Activated B cell treated with CpG ODN at 0.5 μM for 24 hours (primary cell): ENCODE data around the gene OTUB2. TPM values are rescaled to one million over a fixed set of nuclear protein-coding genes. Genes with fewer than 3 reads are reported as not detected.

Experiments
- ATAC-seq: fragments of 200-7000 bp; cut with Tn5 transposase; one replicate; pipeline ENCODE4 v1.10.0; 2021; ENCODE audit warnings: low read depth, mild to moderate bottlenecking, moderate library complexity
- CTCF ChIA-PET: fragments of 350-600 bp; sonication (Branson Sonifier 250); formaldehyde crosslinking; loops from one replicate; lab custom pipeline; 2021; ENCODE audit warnings: antibody characterized with exemption; lab: Charles Lee
- POLR2A ChIA-PET: fragments of 350-600 bp; sonication (Branson Sonifier 250); formaldehyde crosslinking; loops from one replicate; lab custom pipeline; 2021; ENCODE audit warnings: antibody characterized with exemption; lab: Charles Lee
- DNase-seq: peaks from one replicate; pipeline ENCODE4 v3.0.0; 2022
- H3K27ac Mint-ChIP-seq: one replicate; pipeline ENCODE4 v1.8.0; 2020; ENCODE audit warnings: mixed read lengths
- H3K27me3 Mint-ChIP-seq: one replicate; pipeline ENCODE4 v1.8.0; 2021; ENCODE audit warnings: mixed read lengths
- H3K36me3 Mint-ChIP-seq: one replicate; pipeline ENCODE4 v1.8.0; 2021; ENCODE audit warnings: low read depth, mixed read lengths
- H3K4me1 Mint-ChIP-seq: one replicate; pipeline ENCODE4 v1.8.0; 2021; ENCODE audit warnings: mixed read lengths
- H3K4me3 Mint-ChIP-seq: one replicate; pipeline ENCODE4 v1.8.0; 2020; ENCODE audit warnings: mild to moderate bottlenecking, mixed read lengths
- H3K9me3 Mint-ChIP-seq: one replicate; pipeline ENCODE4 v1.8.0; 2020; ENCODE audit warnings: mixed read lengths
- intact Hi-C: fragments of 100-400 bp; cut with micrococcal nuclease; formaldehyde crosslinking; loops from one replicate; pipeline ENCODE4 v1.15.1; 2024
- total RNA-seq: library from RNA; stranded (reverse); gene quantifications from 2 replicates; pipeline ENCODE4 v1.2.3, GENCODE V29; 2022
- TF ChIP-seq, protein P1 (sequence below): fragments of 200-600 bp; IDR thresholded peaks from one replicate; pipeline ENCODE4 v1.8.0; 2022; ENCODE audit warnings: antibody characterized with exemption, mild to moderate bottlenecking

OTUB2 gene
- total RNA-seq, 1 donor from 2014 or later, result not detected

DNA sequence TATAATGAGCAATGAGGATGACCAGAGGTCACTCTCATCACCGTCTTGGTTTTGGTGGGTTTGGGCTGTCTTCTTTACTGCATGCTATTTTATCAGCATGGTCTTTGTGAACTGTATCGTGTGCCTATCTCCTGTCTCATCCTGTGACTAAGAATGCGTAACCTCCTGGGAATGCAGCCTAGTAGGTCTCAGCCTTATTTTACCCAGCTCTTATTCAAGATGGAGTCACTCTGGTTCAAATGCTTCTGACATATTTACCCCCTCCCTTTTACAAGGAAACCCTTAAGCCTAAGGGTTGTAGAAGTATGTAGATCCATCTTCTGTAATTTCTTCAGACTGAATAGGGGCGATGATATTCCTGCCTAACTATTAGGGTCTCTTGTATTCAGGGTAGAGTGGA lies 63.3 kb downstream of the OTUB2 start:
- Mint-ChIP-seq H3K9me3 (peaks cover 2% of the 10 kb centered on the region), H3K4me3 (no peak overlapping the region), H3K27me3 (no peaks in the 10 kb centered on the region), H3K4me1 (no peaks in the 10 kb centered on the region), H3K27ac (no peak overlapping the region), H3K36me3 (no peaks in the 10 kb centered on the region)
- CTCF ChIA-PET, result interaction anchor here (1.9 kb wide), 1 partner anchor 53 kb away, joined by 4 read pairs; no protein-coding TSS in a partner anchor
- intact Hi-C loops, result no loop called here
- no peak for DNase-seq
- POLR2A ChIA-PET, result no interaction called here
- TF ChIP-seq, protein P1, sequence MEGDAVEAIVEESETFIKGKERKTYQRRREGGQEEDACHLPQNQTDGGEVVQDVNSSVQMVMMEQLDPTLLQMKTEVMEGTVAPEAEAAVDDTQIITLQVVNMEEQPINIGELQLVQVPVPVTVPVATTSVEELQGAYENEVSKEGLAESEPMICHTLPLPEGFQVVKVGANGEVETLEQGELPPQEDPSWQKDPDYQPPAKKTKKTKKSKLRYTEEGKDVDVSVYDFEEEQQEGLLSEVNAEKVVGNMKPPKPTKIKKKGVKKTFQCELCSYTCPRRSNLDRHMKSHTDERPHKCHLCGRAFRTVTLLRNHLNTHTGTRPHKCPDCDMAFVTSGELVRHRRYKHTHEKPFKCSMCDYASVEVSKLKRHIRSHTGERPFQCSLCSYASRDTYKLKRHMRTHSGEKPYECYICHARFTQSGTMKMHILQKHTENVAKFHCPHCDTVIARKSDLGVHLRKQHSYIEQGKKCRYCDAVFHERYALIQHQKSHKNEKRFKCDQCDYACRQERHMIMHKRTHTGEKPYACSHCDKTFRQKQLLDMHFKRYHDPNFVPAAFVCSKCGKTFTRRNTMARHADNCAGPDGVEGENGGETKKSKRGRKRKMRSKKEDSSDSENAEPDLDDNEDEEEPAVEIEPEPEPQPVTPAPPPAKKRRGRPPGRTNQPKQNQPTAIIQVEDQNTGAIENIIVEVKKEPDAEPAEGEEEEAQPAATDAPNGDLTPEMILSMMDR, result no peak
- no peak for ATAC-seq

DNA sequence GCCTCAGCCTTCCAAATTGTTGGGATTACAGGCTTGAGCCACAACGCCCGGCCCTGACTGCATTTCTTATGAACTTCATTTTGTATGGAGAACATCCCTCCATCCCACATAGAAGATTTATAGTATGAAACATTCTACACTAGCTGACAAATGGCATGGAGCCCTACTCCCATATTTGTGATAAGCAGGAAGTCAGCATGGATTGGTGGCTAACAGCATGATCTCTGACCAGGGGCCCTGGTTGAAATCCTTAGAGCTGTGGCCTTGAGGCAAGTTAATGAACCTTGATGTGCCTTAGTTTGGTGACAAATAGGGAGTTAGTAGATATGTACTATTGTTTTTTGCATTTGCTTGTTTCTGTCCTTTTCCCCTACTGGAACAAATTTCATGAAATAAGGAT lies 67.3 kb downstream of the OTUB2 start:
- no peak for ATAC-seq
- Mint-ChIP-seq H3K9me3 (no peaks in the 10 kb centered on the region), H3K4me1 (no peaks in the 10 kb centered on the region), H3K4me3 (no peak overlapping the region), H3K27me3 (no peaks in the 10 kb centered on the region), H3K36me3 (no peaks in the 10 kb centered on the region), H3K27ac (no peak overlapping the region)
- intact Hi-C loops, result no loop called here
- POLR2A ChIA-PET, result no interaction called here
- TF ChIP-seq, protein P1, result no peak
- CTCF ChIA-PET, result no interaction called here
- no peak for DNase-seq

DNA sequence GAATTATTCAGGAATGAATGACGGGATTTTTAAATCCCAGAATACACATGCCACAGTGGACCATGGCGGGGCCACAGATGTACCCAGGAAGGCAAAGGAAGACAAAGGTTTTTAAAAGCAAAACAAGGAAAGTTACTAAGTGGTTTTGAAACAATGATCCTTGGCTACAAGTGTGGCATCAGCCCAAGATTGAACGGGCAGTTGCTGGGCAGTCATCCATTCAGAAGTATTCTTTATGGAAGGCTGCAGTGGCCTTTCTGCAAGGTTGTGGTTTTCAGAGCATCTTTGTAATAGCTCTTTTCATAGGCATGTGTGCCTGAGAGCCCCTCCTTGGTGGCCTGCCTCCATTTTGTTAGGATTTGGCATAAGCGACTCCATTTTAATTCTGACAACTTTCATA lies 71.0 kb downstream of the OTUB2 start:
- no peaks in the 10 kb centered on the region for H3K4me1 Mint-ChIP-seq
- intact Hi-C loops, result no loop called here
- H3K9me3 Mint-ChIP-seq, result no peaks in the 10 kb centered on the region
- H3K4me3 Mint-ChIP-seq, result no peak overlapping the region
- POLR2A ChIA-PET, result no interaction called here
- no peak overlapping the region for H3K27ac Mint-ChIP-seq
- ATAC-seq (no peak), DNase-seq (no peak)
- TF ChIP-seq, protein P1, result no peak
- no peaks in the 10 kb centered on the region for H3K27me3 Mint-ChIP-seq
- CTCF ChIA-PET, result no interaction called here
- no peaks in the 10 kb centered on the region for H3K36me3 Mint-ChIP-seq

Other genes with a start within 250 kb of the OTUB2 start
- gene PRIMA1, start 237.9 kb upstream of the OTUB2 start, total RNA-seq, result not detected in 2 replicates
- gene FAM181A, start 99.0 kb upstream of the OTUB2 start, total RNA-seq, result not detected in 2 replicates
- gene ASB2, start 49.8 kb upstream of the OTUB2 start, total RNA-seq, result 2.7 and 3.1 TPM in 2 replicates
- gene CCDC197, start 29.0 kb upstream of the OTUB2 start, total RNA-seq, result not detected in 2 replicates
- 169 and 179 TPM in 2 replicates for gene DDX24, start 54.9 kb downstream of the OTUB2 start, total RNA-seq
- 9.2 and 11.4 TPM in 2 replicates for gene IFI27L1, start 55.0 kb downstream of the OTUB2 start, total RNA-seq
- 0.64 TPM in 1 of 2 replicates, not detected in the other for gene IFI27, start 84.4 kb downstream of the OTUB2 start, total RNA-seq
- gene IFI27L2, start 103.3 kb downstream of the OTUB2 start, total RNA-seq, result 37.0 and 37.3 TPM in 2 replicates
- 0.22 TPM in 1 of 2 replicates, not detected in the other for gene PPP4R4, start 148.0 kb downstream of the OTUB2 start, total RNA-seq